ENCODE results near the gene SGPL1. TPM values are rescaled to one million over a fixed set of nuclear protein-coding genes. Genes with fewer than 3 reads are reported as not detected.

SGPL1 gene
- total RNA-seq, 1 donor from 2014 or later = 51.5 TPM

GRCh38 chr10:70773461-70773860, 42.3 kb upstream of the SGPL1 start:
- DNase-seq (ENCODE audit: low spot score) = no peak
- Histone ChIP-seq H3K9me3 (ENCODE audit: low read depth) (no peaks in the 10 kb centered on the region), H3K79me2 (ENCODE audit: low read depth) (no peaks in the 10 kb centered on the region), H3F3A (ENCODE audit: low read depth) (no peaks in the 10 kb centered on the region), H2AFZ (replicated peaks) (no peak overlapping the region), H4K20me1 (ENCODE audit: low read depth) (no peaks in the 10 kb centered on the region), H3K4me3 (no peak overlapping the region), H3K27me3 (no peaks in the 10 kb centered on the region), H3K9ac (no peak overlapping the region), H3K4me2 (no peak overlapping the region), H3K36me3 (no peaks in the 10 kb centered on the region), H3K4me1 (no peaks in the 10 kb centered on the region), H3K27ac (no peak overlapping the region)
- H3K9me3 Mint-ChIP-seq = no peaks in the 10 kb centered on the region
- no peaks in the 10 kb centered on the region for H3K36me3 Mint-ChIP-seq
- H3K4me1 Mint-ChIP-seq = peaks cover 2% of the 10 kb centered on the region
- no peak overlapping the region for H3K4me3 Mint-ChIP-seq
- peak overlapping the region; percentile 7 for H3K27ac Mint-ChIP-seq
- peaks cover 10% of the 10 kb centered on the region for H3K27me3 Mint-ChIP-seq (ENCODE audit: insufficient read depth, low read depth)
- TF ChIP-seq EZH2phosphoT487 (IDR thresholded peaks at IDR 0.05) = no peak

GRCh38 chr10:70773965-70774809, 41.6 kb upstream of the SGPL1 start:
- Mint-ChIP-seq H3K4me1 (peaks cover 2% of the 10 kb centered on the region), H3K9me3 (no peaks in the 10 kb centered on the region), H3K27me3 (ENCODE audit: insufficient read depth, low read depth) (peaks cover 10% of the 10 kb centered on the region), H3K4me3 (no peak overlapping the region), H3K27ac (peak overlapping the region; percentile 7), H3K36me3 (no peaks in the 10 kb centered on the region)
- no peak for DNase-seq (ENCODE audit: low spot score)
- H3F3A ChIP-seq (ENCODE audit: low read depth) = no peaks in the 10 kb centered on the region
- TF ChIP-seq CTCF (IDR thresholded peaks at IDR 0.05) (no peak), EZH2phosphoT487 (IDR thresholded peaks at IDR 0.05) (no peak), EZH2 (IDR thresholded peaks at IDR 0.05) (no peak)
- no peaks in the 10 kb centered on the region for H3K9me3 ChIP-seq (ENCODE audit: low read depth)
- H3K4me2 ChIP-seq = no peak overlapping the region
- no peaks in the 10 kb centered on the region for H4K20me1 ChIP-seq (ENCODE audit: low read depth)
- no peak overlapping the region for H3K9ac ChIP-seq
- no peak overlapping the region for H3K27ac ChIP-seq
- no peaks in the 10 kb centered on the region for H3K4me1 ChIP-seq
- no peak overlapping the region for H2AFZ ChIP-seq (replicated peaks)
- no peak overlapping the region for H3K4me3 ChIP-seq
- H3K27me3 ChIP-seq = no peaks in the 10 kb centered on the region
- no peaks in the 10 kb centered on the region for H3K79me2 ChIP-seq (ENCODE audit: low read depth)
- no peaks in the 10 kb centered on the region for H3K36me3 ChIP-seq

DNA sequence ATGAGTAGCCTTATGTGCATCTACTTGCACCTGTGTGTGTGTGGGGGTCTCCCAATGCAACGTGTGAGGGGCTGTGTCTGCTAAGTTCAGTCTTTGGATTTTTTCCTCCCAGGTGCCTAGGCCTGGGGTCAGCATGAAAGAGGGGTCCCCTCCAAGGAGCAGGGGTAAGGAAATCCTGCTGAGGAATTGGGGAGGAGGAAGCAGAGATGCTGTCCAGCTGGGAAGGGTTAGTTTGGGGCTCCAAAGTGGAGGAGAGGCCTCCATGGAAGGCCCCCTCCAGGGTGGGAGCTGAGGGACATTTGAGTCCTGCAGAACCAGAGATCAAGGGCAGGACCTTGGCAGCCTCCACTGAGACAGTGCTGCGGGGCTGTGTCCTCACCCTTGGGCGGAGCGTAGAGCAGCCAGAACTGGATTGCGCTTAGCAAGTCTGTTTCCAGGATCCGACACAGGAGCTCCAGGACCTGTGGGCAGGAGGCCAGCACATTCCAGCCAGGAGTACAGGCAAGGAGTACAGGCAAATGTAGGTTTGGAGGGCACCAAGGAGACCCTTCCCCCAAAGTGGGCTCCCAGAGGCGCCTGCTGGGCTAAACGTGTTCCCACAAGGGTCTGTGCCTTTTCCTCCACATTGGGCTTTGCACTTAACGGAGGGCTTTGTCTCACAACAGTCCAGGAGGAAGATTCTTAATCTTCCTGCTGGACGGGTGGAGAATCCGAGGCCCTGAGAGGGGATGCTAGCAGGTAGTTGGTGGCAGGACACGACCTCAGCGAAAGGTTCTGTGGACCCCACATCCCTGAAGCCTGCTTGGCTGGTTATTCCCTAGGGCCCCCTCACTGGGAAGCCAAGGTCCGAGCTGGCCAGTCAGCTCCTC, 40.7 kb upstream of the SGPL1 start:
- H3K79me2 ChIP-seq (ENCODE audit: low read depth) = no peaks in the 10 kb centered on the region
- H3K36me3 Mint-ChIP-seq = no peaks in the 10 kb centered on the region

More for the DNA sequence above, 40.7 kb upstream of the SGPL1 start:
- no peaks in the 10 kb centered on the region for H3K27me3 ChIP-seq
- H3K4me2 ChIP-seq = no peak overlapping the region
- no peak overlapping the region for H3K4me3 ChIP-seq
- H3K4me1 Mint-ChIP-seq = peaks cover 2% of the 10 kb centered on the region
- H3K36me3 ChIP-seq = no peaks in the 10 kb centered on the region
- H3F3A ChIP-seq (ENCODE audit: low read depth) = no peaks in the 10 kb centered on the region
- H3K4me1 ChIP-seq = no peaks in the 10 kb centered on the region
- no peak overlapping the region for H3K9ac ChIP-seq
- H3K4me3 Mint-ChIP-seq = no peak overlapping the region
- H2AFZ ChIP-seq (replicated peaks) = no peak overlapping the region
- no peaks in the 10 kb centered on the region for H3K9me3 Mint-ChIP-seq
- no peak for DNase-seq (ENCODE audit: low spot score)
- no peak for TF ChIP-seq EZH2phosphoT487 (IDR thresholded peaks at IDR 0.05)
- no peak for TF ChIP-seq EZH2 (IDR thresholded peaks at IDR 0.05)
- no peak for TF ChIP-seq CTCF (IDR thresholded peaks at IDR 0.05)
- no peak overlapping the region for H3K27ac ChIP-seq
- H4K20me1 ChIP-seq (ENCODE audit: low read depth) = no peaks in the 10 kb centered on the region
- H3K27ac Mint-ChIP-seq = no peak overlapping the region
- H3K27me3 Mint-ChIP-seq (ENCODE audit: insufficient read depth, low read depth) = peaks cover 10% of the 10 kb centered on the region
- H3K9me3 ChIP-seq (ENCODE audit: low read depth) = no peaks in the 10 kb centered on the region

Data from neural progenitor cell (in vitro differentiated cells).